Breast epithelium (tissue), 4 donors: ENCODE results near the gene ACVR1B. TPM values are rescaled to one million over a fixed set of nuclear protein-coding genes. Genes with fewer than 3 reads are reported as not detected.

Source experiments
- DNase-seq, 2 donors: peaks; one replicate each; pipeline ENCODE4 v3.0.0-alpha.2; 2019; ENCODE audit warnings: low spot score in 2 of 2
- H3K27ac ChIP-seq, 2 donors: fragments of 200-600 bp; sonication (generic) in 1 of 2; one replicate each; pipeline ENCODE4 v1.5.1; 2016 to 2019; ENCODE audit warnings: mild to moderate bottlenecking in 1 of 2
- H3K27me3 ChIP-seq, 2 donors: fragments of 200-600 bp; sonication (generic) in 1 of 2; one replicate each; pipeline versions ENCODE4 v1.5.1 to v1.6.0; 2017 to 2019; ENCODE audit warnings: control low read depth in 1 of 2, mild to moderate bottlenecking in 1 of 2
- H3K36me3 ChIP-seq: fragments of 200-600 bp; one replicate; pipeline ENCODE4 v1.5.1; 2019
- H3K4me1 ChIP-seq, 2 donors: fragments of 200-600 bp; sonication (generic); one replicate each; pipeline ENCODE4 v1.5.1; 2016 to 2019; ENCODE audit warnings: control low read depth in 1 of 2
- H3K4me3 ChIP-seq, 3 donors: fragments of 200-600 bp; sonication (generic); 1 replicate in 2 of 3; 2 replicates in 1 of 3; pipeline ENCODE4 v1.5.1; 2016 to 2019; ENCODE audit warnings: mild to moderate bottlenecking in 3 of 3, moderate library complexity in 2 of 3
- H3K9me3 ChIP-seq, 2 donors: fragments of 200-600 bp; sonication (generic) in 1 of 2; one replicate each; pipeline ENCODE4 v1.5.1; 2016 to 2019; ENCODE audit warnings: control low read depth in 1 of 2
- CTCF ChIP-seq, 3 donors: fragments of 450-650 bp; IDR thresholded peaks; one replicate each; pipeline ENCODE4 v1.5.1; 2016 to 2017; ENCODE audit warnings: antibody characterized with exemption in 3 of 3, mild to moderate bottlenecking in 3 of 3, moderate library complexity in 3 of 3
- POLR2A ChIP-seq: fragments of 450-650 bp; IDR thresholded peaks from one replicate; pipeline ENCODE4 v1.6.1; 2016; ENCODE audit warnings: antibody characterized with exemption, mild to moderate bottlenecking, moderate library complexity
- POLR2AphosphoS5 ChIP-seq, 3 donors: sonication (generic); formaldehyde crosslinking; IDR thresholded peaks; one replicate each; pipeline ENCODE4 v1.6.1; 2017; ENCODE audit warnings: antibody characterized with exemption in 3 of 3
- intact Hi-C: fragments of 100-400 bp; cut with DNase I; formaldehyde crosslinking; loops from one replicate; pipeline ENCODE4 v1.15.1; 2023; ENCODE audit warnings: low total_unique reads
- total RNA-seq, 3 donors: library from RNA; depleted of rRNA; stranded (reverse); fragments of >200 nt; gene quantifications; one replicate each; pipeline ENCODE4 v1.1.0, GENCODE V29; 2016

ACVR1B gene
- total RNA-seq, 3 donors from 2014 or later, result 12.3 to 26.3 (median 23.6) TPM

- peak in 1 of 2 donors; percentile 1 for DNase-seq
- Histone ChIP-seq H3K4me3 (peak overlapping the region in 1 of 3 donors; percentile 91), H3K27me3 (no peaks in the 10 kb centered on the region), H3K9me3 (no peaks in the 10 kb centered on the region), H3K4me1 (peaks cover 0 to 14% of the 10 kb centered on the region in 2 donors), H3K27ac (peak overlapping the region; percentile 42 to 84), H3K36me3 (no peaks in the 10 kb centered on the region)
- TF ChIP-seq POLR2AphosphoS5 (IDR thresholded peaks at IDR 0.05) (no peak), CTCF (IDR thresholded peaks at IDR 0.05) (no peak), POLR2A (no peak)
- intact Hi-C loops, result no loop called here
These were observed 41.3 kb upstream of the ACVR1B start for GRCh38 chr12:51910168-51910567.

GRCh38 chr12:51910691-51911090, 40.8 kb upstream of the ACVR1B start:
- DNase-seq, result no peak
- no peaks in the 10 kb centered on the region for H3K9me3 ChIP-seq
- peak overlapping the region in 1 of 3 donors; percentile 91 for H3K4me3 ChIP-seq
- no peak for TF ChIP-seq POLR2AphosphoS5 (IDR thresholded peaks at IDR 0.05)
- no peak for TF ChIP-seq CTCF (IDR thresholded peaks at IDR 0.05)
- TF ChIP-seq POLR2A, result no peak
- H3K27ac ChIP-seq, result peak overlapping the region; percentile 42 to 84
- peaks cover 0 to 14% of the 10 kb centered on the region in 2 donors for H3K4me1 ChIP-seq
- H3K36me3 ChIP-seq, result no peaks in the 10 kb centered on the region
- no peaks in the 10 kb centered on the region for H3K27me3 ChIP-seq
- intact Hi-C loops, result no loop called here

- Histone ChIP-seq H3K27ac (peak overlapping the region in 1 of 2 donors; percentile 84), H3K27me3 (no peaks in the 10 kb centered on the region), H3K4me1 (peaks cover 0 to 14% of the 10 kb centered on the region in 2 donors), H3K36me3 (no peaks in the 10 kb centered on the region), H3K4me3 (peak overlapping the region in 1 of 3 donors; percentile 91), H3K9me3 (no peaks in the 10 kb centered on the region)
- intact Hi-C loops, result no loop called here
- TF ChIP-seq POLR2AphosphoS5 (IDR thresholded peaks at IDR 0.05) (no peak), CTCF (IDR thresholded peaks at IDR 0.05) (no peak), POLR2A (no peak)
- DNase-seq, result no peak
These were observed 40.2 kb upstream of the ACVR1B start for GRCh38 chr12:51911307-51911706.

- no peak for TF ChIP-seq POLR2A
- no peak for TF ChIP-seq CTCF (IDR thresholded peaks at IDR 0.05)
- no peak for TF ChIP-seq POLR2AphosphoS5 (IDR thresholded peaks at IDR 0.05)
- Histone ChIP-seq H3K27ac (peak overlapping the region in 1 of 2 donors; percentile 84), H3K9me3 (no peaks in the 10 kb centered on the region), H3K4me1 (peaks cover 0 to 13% of the 10 kb centered on the region in 2 donors), H3K36me3 (no peaks in the 10 kb centered on the region), H3K27me3 (no peaks in the 10 kb centered on the region), H3K4me3 (peak overlapping the region in 2 of 3 donors; percentile 9 to 28)
- no peak for DNase-seq
- intact Hi-C loops, result no loop called here
These were observed 39.4 kb upstream of the ACVR1B start for GRCh38 chr12:51911788-51912711.
